ENCODE results near the gene FGD4. TPM values are rescaled to one million over a fixed set of nuclear protein-coding genes. Genes with fewer than 3 reads are reported as not detected.

FGD4 gene
- total RNA-seq, 1 experiment from 2014 or later, result 31.6 TPM

DNA sequence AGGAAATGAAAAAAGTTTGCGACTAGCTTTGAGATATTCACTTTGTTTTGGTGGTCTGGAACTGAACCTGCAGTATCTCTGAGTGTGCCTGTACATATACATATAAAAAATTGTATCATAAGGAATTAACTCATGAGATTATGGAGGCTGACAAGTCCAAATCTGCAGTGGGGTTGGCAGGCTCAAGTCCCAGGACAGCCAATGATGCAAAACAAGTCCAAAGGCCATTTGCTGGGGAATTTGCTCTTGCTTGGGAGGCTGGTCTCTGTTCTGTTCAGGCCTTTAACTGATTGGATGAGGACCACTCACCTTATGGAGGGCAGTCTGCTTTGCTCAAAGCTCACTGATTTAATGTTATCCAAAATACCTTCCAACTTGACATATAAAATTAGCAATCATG lies 66.8 kb downstream of the FGD4 start:
- Mint-ChIP-seq H3K9me3 (ENCODE audit: unreplicated experiment) (no peaks in the 10 kb centered on the region), H3K27me3 (ENCODE audit: insufficient read depth, unreplicated experiment) (no peaks in the 10 kb centered on the region), H3K4me3 (ENCODE audit: unreplicated experiment) (no peak overlapping the region), H3K4me1 (ENCODE audit: low read depth, unreplicated experiment) (peaks cover 15% of the 10 kb centered on the region), H3K27ac (ENCODE audit: unreplicated experiment) (no peak overlapping the region), H3K36me3 (ENCODE audit: insufficient read depth, unreplicated experiment) (peaks cover 37% of the 10 kb centered on the region)
- POLR2A ChIA-PET, result no interaction called here
- no peak for DNase-seq
- TF ChIP-seq, protein P1, sequence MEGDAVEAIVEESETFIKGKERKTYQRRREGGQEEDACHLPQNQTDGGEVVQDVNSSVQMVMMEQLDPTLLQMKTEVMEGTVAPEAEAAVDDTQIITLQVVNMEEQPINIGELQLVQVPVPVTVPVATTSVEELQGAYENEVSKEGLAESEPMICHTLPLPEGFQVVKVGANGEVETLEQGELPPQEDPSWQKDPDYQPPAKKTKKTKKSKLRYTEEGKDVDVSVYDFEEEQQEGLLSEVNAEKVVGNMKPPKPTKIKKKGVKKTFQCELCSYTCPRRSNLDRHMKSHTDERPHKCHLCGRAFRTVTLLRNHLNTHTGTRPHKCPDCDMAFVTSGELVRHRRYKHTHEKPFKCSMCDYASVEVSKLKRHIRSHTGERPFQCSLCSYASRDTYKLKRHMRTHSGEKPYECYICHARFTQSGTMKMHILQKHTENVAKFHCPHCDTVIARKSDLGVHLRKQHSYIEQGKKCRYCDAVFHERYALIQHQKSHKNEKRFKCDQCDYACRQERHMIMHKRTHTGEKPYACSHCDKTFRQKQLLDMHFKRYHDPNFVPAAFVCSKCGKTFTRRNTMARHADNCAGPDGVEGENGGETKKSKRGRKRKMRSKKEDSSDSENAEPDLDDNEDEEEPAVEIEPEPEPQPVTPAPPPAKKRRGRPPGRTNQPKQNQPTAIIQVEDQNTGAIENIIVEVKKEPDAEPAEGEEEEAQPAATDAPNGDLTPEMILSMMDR (IDR thresholded peaks at IDR 0.05; ENCODE audit: insufficient read depth in 1 of 2, low read depth in 1 of 2, low read length in 1 of 2, severe bottlenecking in 1 of 2, unreplicated experiment in 1 of 2), result no peak
- Histone ChIP-seq H3K4me1 (peaks cover 25% of the 10 kb centered on the region), H3K9me3 (no peaks in the 10 kb centered on the region), H3K36me3 (ENCODE audit: control insufficient read depth, insufficient read depth, low read length) (0 out of 2 replicates have a peak, but pooled peaks cover 2% of the 10 kb centered on the region), H3K4me3 (ENCODE audit: low read depth, low read length) (no peak overlapping the region), H3K27me3 (replicated peaks; ENCODE audit: control insufficient read depth, insufficient read depth, low read length) (no peaks in the 10 kb centered on the region)
- BruUV-seq (replicated peaks), result no TSS peak
- intact Hi-C loops (cut with micrococcal nuclease; ENCODE audit: unreplicated experiment), result no loop called here
- CTCF ChIA-PET, result interaction anchor here (0.7 kb wide), 1 partner anchor 46 kb away, joined by 10 read pairs; no protein-coding TSS in a partner anchor

GRCh38 chr12:32466986-32467711 lies 67.8 kb downstream of the FGD4 start:
- ChIA-PET POLR2A (no interaction called here), CTCF (no interaction called here)
- Mint-ChIP-seq H3K9me3 (ENCODE audit: unreplicated experiment) (no peaks in the 10 kb centered on the region), H3K27ac (ENCODE audit: unreplicated experiment) (no peak overlapping the region), H3K36me3 (ENCODE audit: insufficient read depth, unreplicated experiment) (peaks cover 37% of the 10 kb centered on the region), H3K4me1 (ENCODE audit: low read depth, unreplicated experiment) (peaks cover 7% of the 10 kb centered on the region), H3K27me3 (ENCODE audit: insufficient read depth, unreplicated experiment) (no peaks in the 10 kb centered on the region), H3K4me3 (ENCODE audit: unreplicated experiment) (no peak overlapping the region)
- no peaks in the 10 kb centered on the region for H3K9me3 ChIP-seq
- H3K36me3 ChIP-seq (ENCODE audit: control insufficient read depth, insufficient read depth, low read length), result peaks cover 5% of the 10 kb centered on the region; the same call in 1 of the 2 replicates
- BruUV-seq (replicated peaks), result no TSS peak
- TF ChIP-seq, protein P1 (IDR thresholded peaks at IDR 0.05; ENCODE audit: insufficient read depth in 1 of 2, low read depth in 1 of 2, low read length in 1 of 2, severe bottlenecking in 1 of 2, unreplicated experiment in 1 of 2), result no peak
- intact Hi-C loops (cut with micrococcal nuclease; ENCODE audit: unreplicated experiment), result no loop called here
- no peaks in the 10 kb centered on the region for H3K27me3 ChIP-seq (replicated peaks; ENCODE audit: control insufficient read depth, insufficient read depth, low read length)
- peaks cover 17% of the 10 kb centered on the region for H3K4me1 ChIP-seq
- no peak overlapping the region for H3K4me3 ChIP-seq (ENCODE audit: low read depth, low read length)
- no peak for DNase-seq

GRCh38 chr12:32467959-32468863 lies 68.9 kb downstream of the FGD4 start:
- H3K4me1 Mint-ChIP-seq (ENCODE audit: low read depth, unreplicated experiment), result no peaks in the 10 kb centered on the region
- H3K4me1 ChIP-seq, result peaks cover 6% of the 10 kb centered on the region
- no peaks in the 10 kb centered on the region for H3K27me3 ChIP-seq (replicated peaks; ENCODE audit: control insufficient read depth, insufficient read depth, low read length)
- intact Hi-C loops (cut with micrococcal nuclease; ENCODE audit: unreplicated experiment), result no loop called here
- peaks cover 5% of the 10 kb centered on the region; the same call in 1 of the 2 replicates for H3K36me3 ChIP-seq (ENCODE audit: control insufficient read depth, insufficient read depth, low read length)
- DNase-seq, result no peak
- H3K27me3 Mint-ChIP-seq (ENCODE audit: insufficient read depth, unreplicated experiment), result no peaks in the 10 kb centered on the region
- no peak overlapping the region for H3K4me3 ChIP-seq (ENCODE audit: low read depth, low read length)
- CTCF ChIA-PET, result interaction anchor here (0.7 kb wide), 1 partner anchor 69 kb away, joined by 4 read pairs; the partner anchor contains the start of gene FGD4
- H3K9me3 ChIP-seq, result no peaks in the 10 kb centered on the region
- H3K27ac Mint-ChIP-seq (ENCODE audit: unreplicated experiment), result no peak overlapping the region
- POLR2A ChIA-PET, result no interaction called here
- TF ChIP-seq, protein P1 (IDR thresholded peaks at IDR 0.05; ENCODE audit: insufficient read depth in 1 of 2, low read depth in 1 of 2, low read length in 1 of 2, severe bottlenecking in 1 of 2, unreplicated experiment in 1 of 2), result no peak
- no TSS peak for BruUV-seq (replicated peaks)
- peaks cover 39% of the 10 kb centered on the region for H3K36me3 Mint-ChIP-seq (ENCODE audit: insufficient read depth, unreplicated experiment)
- H3K4me3 Mint-ChIP-seq (ENCODE audit: unreplicated experiment), result no peak overlapping the region
- H3K9me3 Mint-ChIP-seq (ENCODE audit: unreplicated experiment), result no peaks in the 10 kb centered on the region

Data from Caco-2 (cell line).